Lung (tissue), 12 donors: ENCODE data around the gene DPH2. TPM values are rescaled to one million over a fixed set of nuclear protein-coding genes. Genes with fewer than 3 reads are reported as not detected.

Experiments
- ATAC-seq: fragments of 200-7000 bp; cut with Tn5 transposase; one replicate; pipeline ENCODE4 v1.9.1; 2020; ENCODE audit warnings: moderate number of reproducible peaks; ENCODE audit not compliant: insufficient read depth, low FRiP score
- DNase-seq, 3 donors: peaks; one replicate each; pipeline ENCODE4 v3.0.0-alpha.2; 2013 to 2017
- H3K27ac ChIP-seq, 2 donors: one replicate each; pipeline ENCODE4 v1.5.1; 2013; ENCODE audit warnings: mild to moderate bottlenecking in 2 of 2, moderate library complexity in 2 of 2, control low read depth in 1 of 2, inconsistent platforms in 1 of 2, low read depth in 1 of 2, low read length in 1 of 2
- H3K27me3 ChIP-seq, 3 donors: one replicate each; pipeline ENCODE4 v1.5.1; 2013; ENCODE audit warnings: low read length in 2 of 3; ENCODE audit not compliant: control insufficient read depth in 3 of 3, insufficient read depth in 3 of 3
- H3K36me3 ChIP-seq, 4 donors: one replicate each; pipeline ENCODE4 v1.5.1; 2013; ENCODE audit warnings: low read length in 4 of 4, mild to moderate bottlenecking in 1 of 4, moderate library complexity in 1 of 4; ENCODE audit not compliant: control insufficient read depth in 4 of 4, insufficient read depth in 4 of 4
- H3K4me1 ChIP-seq, 5 donors: one replicate each; pipeline ENCODE4 v1.5.1; 2013; ENCODE audit warnings: low read length in 5 of 5, mild to moderate bottlenecking in 2 of 5, moderate library complexity in 1 of 5; ENCODE audit not compliant: control insufficient read depth in 5 of 5, insufficient read depth in 5 of 5
- H3K4me3 ChIP-seq: one replicate; pipeline ENCODE4 v1.5.1; 2013; ENCODE audit warnings: mild to moderate bottlenecking, control low read depth, moderate library complexity
- H3K9ac ChIP-seq, 2 donors: one replicate each; pipeline ENCODE4 v1.5.1; 2013; ENCODE audit warnings: low read length in 2 of 2, control low read depth in 1 of 2; ENCODE audit not compliant: insufficient read depth in 1 of 2
- H3K9me3 ChIP-seq, 4 donors: one replicate each; pipeline ENCODE4 v1.5.1; 2013; ENCODE audit warnings: low read length in 3 of 4, mild to moderate bottlenecking in 1 of 4, moderate library complexity in 1 of 4; ENCODE audit not compliant: control insufficient read depth in 4 of 4, insufficient read depth in 3 of 4
- CTCF ChIP-seq: IDR thresholded peaks from 2 replicates; pipeline ENCODE4 v1.5.1; 2012; ENCODE audit warnings: mild to moderate bottlenecking; ENCODE audit errors: control extremely low read depth, extremely low read depth
- WGBS, 2 donors: extraction: QIAGEN DNeasy Blood & Tissue Kit; methylation state at CpG; one replicate each; pipeline ENCODE4 v1.1.7; 2013; 5-methylcytosine and 5-hydroxymethylcytosine counted together
- polyA plus RNA-seq, 2 donors: library from polyadenylated mRNA; stranded (reverse); fragments of 200-250 nt; gene quantifications; one replicate each; pipeline ENCODE4 v1.2.1, GENCODE V29; 2013
- total RNA-seq, 2 donors: library from RNA; depleted of rRNA in 1 of 2; stranded (reverse); fragments of >200 nt in 1 of 2; gene quantifications; one replicate each; pipeline ENCODE4 v1.2.1, GENCODE V29; 2014 to 2021
- donor health status: control.
- donor health status: control.
- donor health status: Bipolar disorder and iron deficiency.
- donor health status: healthy.
- donor health status: DM: yes; HTN: yes; CAD: no.

DPH2 gene
- total and polyA plus RNA-seq, 4 donors = 11.6 to 28.5 (median 21.3) TPM

- no peak for TF ChIP-seq CTCF
- Histone ChIP-seq H3K4me3 (no peak overlapping the region), H3K9me3 (no peaks in the 10 kb centered on the region), H3K4me1 (peaks cover 0 to 36% (median 7%) of the 10 kb centered on the region in 5 donors), H3K27me3 (no peaks in the 10 kb centered on the region), H3K9ac (no peak overlapping the region), H3K36me3 (peaks cover 0 to 3% (median 1%) of the 10 kb centered on the region in 4 donors), H3K27ac (no peak overlapping the region)
- ATAC-seq = no peak
- no peak for DNase-seq
- 68 to 75% methylated on average over 2 of the region's 2 CpGs for WGBS, 2 donors
Observed at GRCh38 chr1:44012404-44012803, 42.6 kb downstream of the DPH2 start.

- TF ChIP-seq CTCF = no peak
Observed at GRCh38 chr1:44012941-44013609, 43.3 kb downstream of the DPH2 start.

GRCh38 chr1:44013949-44014348, 44.1 kb downstream of the DPH2 start:
- Histone ChIP-seq H3K9ac (no peak overlapping the region), H3K4me3 (no peak overlapping the region), H3K36me3 (peaks cover 0 to 3% (median 0%) of the 10 kb centered on the region in 4 donors), H3K9me3 (no peaks in the 10 kb centered on the region), H3K27me3 (no peaks in the 10 kb centered on the region), H3K4me1 (peaks cover 0 to 38% (median 7%) of the 10 kb centered on the region in 5 donors), H3K27ac (no peak overlapping the region)
- DNase-seq (no peak), ATAC-seq (no peak)
- 70 to 77% methylated on average over 5 of the region's 5 CpGs for WGBS, 2 donors
- TF ChIP-seq CTCF = no peak

More at GRCh38 chr1:44012941-44013609, 43.3 kb downstream of the DPH2 start:
- no peak for ATAC-seq
- H3K9me3 ChIP-seq = no peaks in the 10 kb centered on the region
- no peak overlapping the region for H3K27ac ChIP-seq
- peaks cover 0 to 3% (median 1%) of the 10 kb centered on the region in 4 donors for H3K36me3 ChIP-seq
- no peak for DNase-seq
- WGBS, 2 donors = 25 to 63% methylated on average over 13 of the region's 13 CpGs
- H3K4me3 ChIP-seq = no peak overlapping the region
- H3K27me3 ChIP-seq = no peaks in the 10 kb centered on the region
- peaks cover 0 to 36% (median 7%) of the 10 kb centered on the region in 5 donors for H3K4me1 ChIP-seq
- no peak overlapping the region for H3K9ac ChIP-seq
